ENCODE measurements around the gene SERTAD1.
"Not testable (repeated sequence)": the region's sequence is repeated elsewhere in the genome, so short reads cannot be mapped to it uniquely, and the experiment has no call there.

The SERTAD1 gene

DNA sequence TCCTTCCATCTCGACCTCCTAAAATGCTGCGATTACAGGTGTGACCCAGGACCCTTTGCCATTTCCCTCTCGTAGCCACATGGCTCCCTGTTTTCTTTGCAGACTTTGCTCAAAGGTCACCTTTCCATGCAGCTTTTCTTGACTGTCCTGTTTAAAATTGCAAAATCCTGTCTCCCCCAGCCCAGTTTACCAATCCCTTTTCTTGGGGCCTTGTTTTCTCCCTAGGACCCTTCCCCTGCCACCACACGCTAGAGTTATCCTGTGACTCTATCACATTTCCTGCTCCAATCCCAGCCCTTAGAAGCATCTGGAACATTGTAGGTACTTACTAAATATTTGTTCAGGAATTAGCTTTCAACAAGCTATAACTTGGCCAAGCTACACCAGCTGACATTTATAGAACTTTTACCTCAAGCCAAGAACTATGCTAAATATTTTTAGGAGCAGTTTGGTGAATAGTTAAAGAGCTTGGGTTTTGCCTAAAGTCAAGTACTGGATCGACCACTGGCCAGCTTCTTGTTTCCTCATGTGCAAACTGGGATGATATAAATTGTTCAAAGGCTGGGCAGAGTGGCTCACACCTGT is 27.5 kb upstream of the SERTAD1 start:
- no peak for DNase-seq (ENCODE audit: insufficient read length, low spot score)
- no peak for FAIRE-seq

GRCh38 chr19:40452016-40452415 is 26.2 kb upstream of the SERTAD1 start:
- FAIRE-seq (no peak), DNase-seq (ENCODE audit: insufficient read length, low spot score) (no peak)

DNA sequence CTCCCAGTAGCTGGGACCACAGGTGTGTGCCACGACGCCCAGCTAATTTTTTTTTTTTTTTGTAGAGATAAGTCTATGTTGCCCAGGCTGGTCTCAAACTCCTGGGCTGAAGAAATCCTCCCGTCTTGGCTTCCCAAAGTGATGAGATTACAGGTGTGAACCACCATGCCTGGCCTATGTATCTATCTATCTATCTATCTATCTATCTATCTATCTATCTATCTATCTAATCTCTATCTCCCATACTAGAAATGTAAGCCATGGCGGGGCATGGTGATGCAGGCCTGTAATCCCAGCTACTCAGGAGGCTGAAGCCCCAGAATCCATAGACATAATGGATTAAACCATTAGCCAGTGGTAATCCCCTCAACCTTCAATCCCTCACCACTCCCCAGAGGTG is 24.9 kb upstream of the SERTAD1 start:
- DNase-seq (ENCODE audit: insufficient read length, low spot score), result no peak
- FAIRE-seq, result no peak

DNA sequence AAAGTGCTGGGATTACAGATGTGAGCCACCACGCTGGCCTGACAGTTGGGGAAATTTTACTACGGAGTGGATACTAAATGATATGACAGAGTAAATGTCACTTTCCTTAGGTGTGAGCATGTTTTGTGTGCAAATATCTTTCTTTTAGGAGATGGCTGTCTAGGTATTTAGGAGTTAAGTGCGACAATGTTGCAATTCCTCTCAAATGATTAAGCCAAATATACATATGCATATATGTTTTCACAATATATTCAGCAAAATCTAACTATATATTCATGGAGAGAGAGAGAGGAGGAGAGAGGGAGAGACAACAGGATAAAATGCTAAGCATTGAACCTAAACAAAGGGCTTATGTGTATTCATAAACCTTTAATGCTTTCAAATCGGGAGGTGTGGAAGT is 23.7 kb upstream of the SERTAD1 start:
- FAIRE-seq (no peak), DNase-seq (ENCODE audit: insufficient read length, low spot score) (no peak)

DNA sequence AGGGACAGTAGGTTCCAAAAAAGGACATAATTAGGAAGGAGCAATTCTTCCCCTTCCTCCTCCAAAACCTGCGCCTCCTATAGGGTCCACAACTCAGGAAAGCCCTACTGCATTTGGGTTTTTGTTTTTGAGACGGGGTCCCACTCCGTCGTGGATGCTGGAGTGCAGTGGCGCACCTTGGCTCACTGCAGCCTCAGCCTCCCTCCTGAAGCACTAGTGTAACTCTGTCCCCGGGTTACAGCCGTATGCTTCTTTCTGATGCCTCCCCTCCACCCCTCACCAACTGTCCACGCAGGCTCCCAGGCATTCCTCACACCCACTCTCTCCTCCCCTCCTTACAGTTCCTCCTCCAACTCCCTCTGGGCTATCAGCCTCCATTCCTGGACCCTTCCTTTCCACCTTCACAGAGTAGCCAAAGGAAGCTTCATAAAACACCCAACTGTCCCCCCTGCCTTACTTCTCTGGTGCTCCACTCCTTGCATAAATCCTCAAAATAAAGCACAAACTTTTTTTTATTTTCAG is 20.5 kb upstream of the SERTAD1 start:
- FAIRE-seq, result no peak
- DNase-seq (ENCODE audit: insufficient read length, low spot score), result no peak

- no peak for DNase-seq (ENCODE audit: insufficient read length, low spot score)
- no peak for FAIRE-seq
Observed at GRCh38 chr19:40445780-40446262, 20.0 kb upstream of the SERTAD1 start.

DNA sequence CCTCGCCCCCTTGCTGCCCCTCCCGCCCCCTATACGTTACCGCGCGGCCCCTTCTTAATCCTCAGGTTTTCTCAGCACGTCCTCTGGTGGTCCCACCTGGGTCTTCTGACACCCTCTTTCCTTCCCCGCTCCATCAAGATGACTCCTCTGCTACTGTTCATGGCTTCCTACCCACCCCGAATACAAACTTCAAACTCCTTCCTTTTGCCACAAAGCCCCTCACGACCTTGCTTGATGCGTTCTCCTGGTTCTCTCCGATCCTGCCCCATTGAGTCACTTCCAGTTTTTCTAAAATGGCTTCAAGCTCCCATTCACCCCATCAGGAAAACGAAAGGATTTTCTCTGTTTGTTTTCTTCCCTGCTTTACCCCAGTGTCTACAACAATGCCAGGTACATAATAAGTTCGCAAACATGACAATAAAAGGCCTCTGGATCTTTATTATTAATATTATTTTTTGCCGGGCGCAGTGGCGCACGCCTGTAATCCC is 19.1 kb upstream of the SERTAD1 start:
- no peak for FAIRE-seq
- DNase-seq (ENCODE audit: insufficient read length, low spot score), result no peak

GRCh38 chr19:40444000-40444824 is 18.4 kb upstream of the SERTAD1 start, which contains the start of gene SERTAD3:
Gene SERTAD3 (minus strand): TSS chr19:40444335. CDS start chr19:40442080, 2,255 bp downstream.
- DNase-seq (ENCODE audit: insufficient read length, low spot score) (peak; percentile 86), FAIRE-seq (peak; percentile 90)

GRCh38 chr19:40443131-40443999 is 17.6 kb upstream of the SERTAD1 start:
- FAIRE-seq (peak; percentile 96), DNase-seq (ENCODE audit: insufficient read length, low spot score) (peak; percentile 89)

DNA sequence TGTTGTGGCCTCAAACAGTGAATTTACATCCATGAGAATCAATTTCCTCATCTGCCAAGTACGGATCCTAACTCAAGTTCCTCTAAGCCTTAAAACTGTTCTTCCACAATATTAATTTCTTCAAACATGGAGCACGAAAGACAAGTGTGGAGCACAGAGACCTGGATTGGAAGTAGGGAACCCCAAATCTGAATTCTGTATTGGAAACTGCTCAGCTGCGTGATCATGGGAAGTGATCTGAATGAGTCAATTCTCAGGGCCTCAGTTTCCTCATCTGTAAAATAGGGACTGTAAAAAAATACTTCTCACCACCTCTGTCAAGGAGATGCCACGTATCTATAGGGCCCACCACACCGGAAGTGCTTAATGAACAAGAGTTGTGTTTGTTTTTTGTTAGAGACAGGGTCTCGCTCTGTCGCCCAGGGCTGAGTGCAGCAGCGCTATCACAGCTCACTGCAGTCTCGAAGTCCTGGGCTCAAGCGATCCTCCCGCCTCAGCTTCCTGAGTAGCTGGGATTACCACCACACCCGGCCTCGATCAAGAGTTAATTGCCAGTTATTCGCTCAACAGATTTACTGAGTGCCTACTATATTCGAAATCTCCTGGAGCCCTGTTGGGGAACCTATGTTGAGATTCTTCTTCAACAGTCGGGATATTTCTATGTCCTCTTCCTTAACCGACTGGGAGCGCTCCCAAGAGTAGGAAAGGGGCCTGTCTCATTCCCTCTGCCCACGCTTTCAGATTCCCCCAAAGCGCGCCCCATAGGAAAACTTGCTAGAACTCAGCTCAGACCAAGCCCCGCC is 16.7 kb upstream of the SERTAD1 start:
- no peak for FAIRE-seq

DNA sequence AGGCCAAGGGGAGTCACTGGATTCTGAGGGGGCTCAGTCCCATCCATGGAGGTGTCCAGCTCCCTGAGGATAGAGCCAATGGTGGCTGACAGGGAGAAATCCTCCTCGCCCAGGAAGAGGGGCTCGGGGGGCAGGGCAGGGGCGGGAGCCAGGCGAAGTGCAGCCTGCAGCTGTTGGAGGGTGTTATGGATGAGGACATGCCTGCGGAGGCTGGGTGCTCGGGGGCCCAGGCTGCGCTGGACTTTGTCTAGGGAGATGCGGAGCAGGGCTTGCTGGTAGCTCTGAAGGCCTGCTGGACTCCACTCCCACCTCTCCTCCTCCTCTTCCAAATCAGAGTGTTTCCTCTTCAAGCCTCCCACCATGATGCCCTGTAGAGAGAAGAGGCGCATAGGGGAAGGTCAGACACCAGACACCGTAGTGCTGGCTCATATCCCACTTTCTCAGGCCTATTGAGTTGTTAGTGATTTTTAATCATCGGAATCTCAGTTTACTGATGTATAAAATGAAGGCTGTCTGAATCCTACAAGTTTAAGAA is 16.0 kb upstream of the SERTAD1 start:
- no peak for DNase-seq (ENCODE audit: insufficient read length, low spot score)
- FAIRE-seq, result no peak

More for the DNA sequence above, 16.7 kb upstream of the SERTAD1 start:
- DNase-seq (ENCODE audit: insufficient read length, low spot score), result no peak

- DNase-seq (ENCODE audit: insufficient read length, low spot score), result no peak
- FAIRE-seq, result no peak
Observed at GRCh38 chr19:40438284-40438683, 12.5 kb upstream of the SERTAD1 start.

DNA sequence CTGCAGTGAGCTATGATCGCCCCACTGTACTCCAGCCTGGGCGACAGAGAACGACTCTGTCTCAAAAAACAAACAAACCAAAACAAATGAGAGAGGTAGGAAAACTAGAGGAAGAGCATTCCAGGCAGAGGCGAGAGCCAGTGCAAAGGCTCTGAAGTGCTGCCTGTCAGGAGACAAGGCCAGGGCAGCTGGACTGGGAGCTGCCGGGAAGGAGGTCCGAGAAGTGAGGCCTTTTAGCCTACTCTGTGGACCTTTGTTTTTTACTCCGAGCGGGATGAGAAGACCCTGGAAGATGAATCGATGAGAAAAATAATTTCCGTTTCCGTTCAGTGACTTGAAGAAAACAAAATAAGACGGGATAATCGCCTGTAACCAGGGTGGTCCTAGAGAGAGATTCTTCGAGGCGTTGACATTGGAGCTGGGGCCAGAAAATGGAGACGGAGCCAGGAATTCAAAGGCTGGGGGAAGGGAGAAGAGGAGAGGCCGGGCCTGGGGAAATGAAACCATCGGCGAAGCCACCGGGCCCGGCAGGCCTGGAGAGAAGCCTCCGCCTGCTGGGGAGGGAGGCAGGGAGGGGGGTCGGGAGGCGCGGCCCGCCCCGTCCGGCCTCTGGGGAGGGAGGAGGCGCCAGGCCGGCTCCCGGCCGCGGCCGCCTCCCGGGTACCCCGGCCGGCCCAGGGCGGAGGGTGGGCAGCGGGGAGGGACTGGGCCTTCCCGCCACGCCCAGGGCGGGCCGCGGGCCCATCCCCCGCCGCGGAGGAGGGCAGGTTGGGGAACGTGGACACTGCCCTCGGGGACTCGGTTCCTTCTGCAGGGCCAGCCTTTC is 7.8 kb upstream of the SERTAD1 start:
- FAIRE-seq (peak; percentile 77), DNase-seq (ENCODE audit: insufficient read length, low spot score) (peak; percentile 58)

GRCh38 chr19:40432760-40433159 is 7.0 kb upstream of the SERTAD1 start:
- DNase-seq (ENCODE audit: insufficient read length, low spot score); FAIRE-seq: not testable (repeated sequence)

GRCh38 chr19:40431698-40432097 is 5.9 kb upstream of the SERTAD1 start:
- FAIRE-seq, result no peak
- DNase-seq (ENCODE audit: insufficient read length, low spot score), result no peak

DNA sequence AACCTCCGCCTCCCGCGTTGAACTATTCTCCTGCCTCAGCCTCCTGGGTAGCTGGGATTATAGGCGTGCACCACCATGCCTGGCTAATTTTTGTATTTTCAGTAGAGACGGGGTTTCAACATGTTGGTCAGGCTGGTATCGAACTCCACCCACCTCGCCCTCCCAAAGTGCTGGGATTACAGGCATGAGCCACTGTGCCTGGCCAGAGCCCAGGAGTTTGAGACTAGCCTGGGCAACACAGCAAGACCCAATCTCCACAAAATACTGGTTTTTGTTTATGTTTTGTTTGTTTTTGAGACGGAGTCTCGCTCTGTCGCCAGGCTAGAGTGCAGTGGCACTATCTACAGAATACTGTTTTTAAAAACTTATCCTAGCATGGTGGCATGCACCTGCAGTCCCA is 4.5 kb upstream of the SERTAD1 start:
- not testable (repeated sequence) for FAIRE-seq

DNA sequence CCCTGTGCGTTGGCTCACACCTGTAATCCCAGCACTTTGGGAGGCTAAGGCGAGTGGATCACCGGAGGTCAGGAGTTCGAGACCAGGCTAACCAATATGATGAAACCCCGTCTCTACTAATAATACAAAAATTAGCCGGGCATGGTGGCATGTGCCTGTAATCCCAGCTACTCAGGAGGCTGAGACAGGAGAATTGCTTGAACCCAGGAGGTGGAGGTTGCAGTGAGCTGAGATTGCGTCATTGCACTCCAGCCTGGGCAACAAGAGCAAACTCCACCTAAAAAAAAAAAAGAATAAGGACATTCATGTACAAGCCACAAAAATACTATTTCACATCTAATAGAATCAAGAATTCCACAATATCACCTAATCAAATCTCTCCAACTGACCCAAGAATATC is 2.4 kb upstream of the SERTAD1 start:
- not testable (repeated sequence) for DNase-seq (ENCODE audit: insufficient read length, low spot score); FAIRE-seq

More for the DNA sequence above, 4.5 kb upstream of the SERTAD1 start:
- not testable (repeated sequence) for DNase-seq (ENCODE audit: insufficient read length, low spot score)

- peak; percentile 81 for FAIRE-seq
- no peak for DNase-seq (ENCODE audit: insufficient read length, low spot score)
Observed at GRCh38 chr19:40424637-40425449, 949 bp downstream of the SERTAD1 start.
